ENCODE measurements around the gene AP1M2.
"Not testable (repeated sequence)": the region's sequence is repeated elsewhere in the genome, so short reads cannot be mapped to it uniquely, and the experiment has no call there.

The AP1M2 gene

GRCh38 chr19:10577951-10578350 is 9.2 kb downstream of the AP1M2 start:
- no peak overlapping the region for H3K27ac Mint-ChIP-seq
- H3K9me3 Mint-ChIP-seq: no peaks in the 10 kb centered on the region
- peaks cover 6% of the 10 kb centered on the region for H3K4me1 Mint-ChIP-seq
- no peak overlapping the region for H3K4me3 Mint-ChIP-seq
- H3K27me3 Mint-ChIP-seq: no peaks in the 10 kb centered on the region
- no peaks in the 10 kb centered on the region for H3K36me3 Mint-ChIP-seq

- no peak overlapping the region for H3K27ac Mint-ChIP-seq
- no peaks in the 10 kb centered on the region for H3K36me3 Mint-ChIP-seq
- peaks cover 6% of the 10 kb centered on the region for H3K4me1 Mint-ChIP-seq
- no peaks in the 10 kb centered on the region for H3K27me3 Mint-ChIP-seq
- no peak overlapping the region for H3K4me3 Mint-ChIP-seq
- no peaks in the 10 kb centered on the region for H3K9me3 Mint-ChIP-seq
These were observed 11.9 kb downstream of the AP1M2 start for GRCh38 chr19:10575011-10575716.

GRCh38 chr19:10574462-10574861 is 12.7 kb downstream of the AP1M2 start:
- Mint-ChIP-seq H3K27ac (no peak overlapping the region), H3K27me3 (no peaks in the 10 kb centered on the region), H3K9me3 (no peaks in the 10 kb centered on the region)

GRCh38 chr19:10573793-10574192 is 13.3 kb downstream of the AP1M2 start:
- H3K9me3 Mint-ChIP-seq: not testable (repeated sequence)

More at GRCh38 chr19:10574462-10574861, 12.7 kb downstream of the AP1M2 start:
- H3K4me1 Mint-ChIP-seq: peaks cover 7% of the 10 kb centered on the region
- H3K36me3 Mint-ChIP-seq: no peaks in the 10 kb centered on the region
- no peak overlapping the region for H3K4me3 Mint-ChIP-seq

GRCh38 chr19:10568826-10569651 is 18.1 kb downstream of the AP1M2 start, which contains the start of gene CDKN2D:
Gene CDKN2D, minus strand, starts transcription at chr19:10568979. Its CDS starts 326 bp downstream, at chr19:10568653.
- peaks cover 3% of the 10 kb centered on the region for H3K36me3 Mint-ChIP-seq
- no peaks in the 10 kb centered on the region for H3K27me3 Mint-ChIP-seq
- no peaks in the 10 kb centered on the region for H3K9me3 Mint-ChIP-seq
- H3K4me3 Mint-ChIP-seq: peak within 1 kb of the TSS; percentile 99
- peaks cover 46% of the 10 kb centered on the region for H3K4me1 Mint-ChIP-seq
- H3K27ac Mint-ChIP-seq: peak within 1 kb of the TSS; percentile 97

More at GRCh38 chr19:10573793-10574192, 13.3 kb downstream of the AP1M2 start:
- H3K4me3 Mint-ChIP-seq, H3K27me3 Mint-ChIP-seq, H3K27ac Mint-ChIP-seq, H3K36me3 Mint-ChIP-seq: not testable (repeated sequence)
- peaks cover 14% of the 10 kb centered on the region for H3K4me1 Mint-ChIP-seq

GRCh38 chr19:10568062-10568825 is 18.9 kb downstream of the AP1M2 start:
- Mint-ChIP-seq H3K4me1 (peaks cover 46% of the 10 kb centered on the region), H3K27ac (peak overlapping the region; percentile 74), H3K4me3 (peak overlapping the region; percentile 99), H3K27me3 (no peaks in the 10 kb centered on the region), H3K36me3 (peaks cover 3% of the 10 kb centered on the region), H3K9me3 (no peaks in the 10 kb centered on the region)

- Mint-ChIP-seq H3K4me3 (peak overlapping the region; percentile 99), H3K27me3 (no peaks in the 10 kb centered on the region), H3K36me3 (peaks cover 3% of the 10 kb centered on the region), H3K9me3 (no peaks in the 10 kb centered on the region), H3K4me1 (peaks cover 46% of the 10 kb centered on the region), H3K27ac (peak overlapping the region; percentile 74)
These were observed 19.5 kb downstream of the AP1M2 start for GRCh38 chr19:10567656-10568055.

- Mint-ChIP-seq H3K27me3 (no peaks in the 10 kb centered on the region), H3K36me3 (peaks cover 3% of the 10 kb centered on the region), H3K9me3 (no peaks in the 10 kb centered on the region)
These were observed 20.3 kb downstream of the AP1M2 start for GRCh38 chr19:10566658-10567410.

GRCh38 chr19:10566408-10566657 is 20.8 kb downstream of the AP1M2 start:
- H3K27ac Mint-ChIP-seq: peak overlapping the region; percentile 99
- no peaks in the 10 kb centered on the region for H3K27me3 Mint-ChIP-seq
- H3K4me1 Mint-ChIP-seq: peaks cover 40% of the 10 kb centered on the region
- peak overlapping the region; percentile 99 for H3K4me3 Mint-ChIP-seq
- H3K9me3 Mint-ChIP-seq: no peaks in the 10 kb centered on the region
- H3K36me3 Mint-ChIP-seq: peaks cover 3% of the 10 kb centered on the region

More at GRCh38 chr19:10566658-10567410, 20.3 kb downstream of the AP1M2 start:
- peak overlapping the region; percentile 99 for H3K4me3 Mint-ChIP-seq
- H3K4me1 Mint-ChIP-seq: peaks cover 40% of the 10 kb centered on the region
- peak overlapping the region; percentile 99 for H3K27ac Mint-ChIP-seq

- Mint-ChIP-seq H3K4me3 (peak within 1 kb of the TSS; percentile 99), H3K4me1 (peaks cover 40% of the 10 kb centered on the region), H3K27me3 (no peaks in the 10 kb centered on the region), H3K36me3 (peaks cover 6% of the 10 kb centered on the region), H3K27ac (peak within 1 kb of the TSS; percentile 99), H3K9me3 (no peaks in the 10 kb centered on the region)
These were observed 21.3 kb downstream of the AP1M2 start, which contains the start of gene KRI1 for GRCh38 chr19:10565567-10566407. Gene KRI1, minus strand, starts transcription at chr19:10566010. Its CDS starts 11 bp downstream, at chr19:10565999.

- peak overlapping the region; percentile 99 for H3K27ac Mint-ChIP-seq
- no peaks in the 10 kb centered on the region for H3K9me3 Mint-ChIP-seq
- peaks cover 7% of the 10 kb centered on the region for H3K36me3 Mint-ChIP-seq
- peaks cover 40% of the 10 kb centered on the region for H3K4me1 Mint-ChIP-seq
- H3K4me3 Mint-ChIP-seq: peak overlapping the region; percentile 99
- H3K27me3 Mint-ChIP-seq: no peaks in the 10 kb centered on the region
These were observed 22.0 kb downstream of the AP1M2 start for GRCh38 chr19:10565028-10565566.

- no peaks in the 10 kb centered on the region for H3K27me3 Mint-ChIP-seq
- peaks cover 10% of the 10 kb centered on the region for H3K36me3 Mint-ChIP-seq
- H3K4me3 Mint-ChIP-seq: no peak overlapping the region
- H3K27ac Mint-ChIP-seq: no peak overlapping the region
- H3K9me3 Mint-ChIP-seq: no peaks in the 10 kb centered on the region
- H3K4me1 Mint-ChIP-seq: peaks cover 27% of the 10 kb centered on the region
These were observed 24.5 kb downstream of the AP1M2 start for GRCh38 chr19:10562609-10563008.

GRCh38 chr19:10560154-10560553 is 27.0 kb downstream of the AP1M2 start:
- Mint-ChIP-seq H3K4me1 (peaks cover 19% of the 10 kb centered on the region), H3K27ac (peak overlapping the region; percentile 51), H3K4me3 (no peak overlapping the region), H3K36me3 (peaks cover 10% of the 10 kb centered on the region), H3K27me3 (no peaks in the 10 kb centered on the region), H3K9me3 (no peaks in the 10 kb centered on the region)

- Mint-ChIP-seq H3K27me3 (no peaks in the 10 kb centered on the region), H3K4me1 (peaks cover 35% of the 10 kb centered on the region), H3K27ac (no peak overlapping the region), H3K36me3 (peaks cover 8% of the 10 kb centered on the region), H3K9me3 (no peaks in the 10 kb centered on the region), H3K4me3 (no peak overlapping the region)
These were observed 29.4 kb downstream of the AP1M2 start for GRCh38 chr19:10557603-10558197.

Measured in activated naive CD4-positive, alpha-beta T cell treated with anti-CD3 and anti-CD28 coated beads, Interleukin-2, amount 50 U/mL, for 24 hours (primary cell).